HG02943 (cell line): Measurements from ENCODE around the gene CNKSR3.
A peak's percentile ranks its signal among the peaks of the same experiment; 100 is the strongest.

Experiments used
- ATAC-seq: cut with Tn5 transposase; IDR thresholded peaks from one replicate; pipeline ENCODE4 v1.9.1; 2021; ENCODE audit warnings: mild to moderate bottlenecking, low read depth, moderate library complexity; ENCODE audit not compliant: unreplicated experiment

Gene CNKSR3

DNA sequence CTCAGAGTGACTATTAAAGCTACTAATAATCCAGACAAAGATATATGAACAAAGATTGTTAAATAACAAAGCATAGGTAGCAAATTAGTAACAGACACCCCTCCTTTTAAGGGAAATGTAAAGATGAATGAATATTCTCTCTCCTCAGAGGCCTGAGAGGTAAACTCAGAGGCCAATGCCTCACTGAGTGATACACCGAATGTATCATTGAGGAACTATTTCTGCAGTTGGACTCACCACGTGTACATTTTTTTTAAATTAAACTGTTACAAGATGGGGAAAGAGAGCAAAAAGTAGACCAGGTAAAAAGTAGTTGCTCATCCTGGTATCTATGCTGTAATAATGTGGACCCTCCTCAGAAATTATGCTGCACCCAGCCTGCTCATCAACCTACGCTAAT, 81.6 kb downstream of the CNKSR3 start:
- no peak for ATAC-seq

GRCh38 chr6:154427446-154427845, 83.0 kb downstream of the CNKSR3 start:
- ATAC-seq = no peak

DNA sequence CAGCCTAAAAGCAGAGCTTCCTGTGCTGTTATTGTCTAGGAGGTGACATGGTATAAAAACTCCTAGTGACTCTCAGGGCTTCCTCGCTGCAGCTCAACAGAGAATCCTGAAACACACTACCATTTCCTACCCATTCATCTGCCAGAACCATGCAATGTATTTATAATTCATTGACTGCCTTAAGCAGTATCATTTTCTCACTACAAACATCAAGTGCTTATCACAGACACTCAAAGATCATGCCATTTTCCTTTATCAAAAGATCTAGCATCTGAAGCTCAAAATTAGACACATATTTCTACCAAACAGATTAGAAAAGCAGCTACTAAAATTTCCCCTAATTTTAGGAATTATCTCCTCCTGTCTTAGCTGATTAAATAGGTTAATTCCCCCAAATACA, 83.5 kb downstream of the CNKSR3 start:
- no peak for ATAC-seq

DNA sequence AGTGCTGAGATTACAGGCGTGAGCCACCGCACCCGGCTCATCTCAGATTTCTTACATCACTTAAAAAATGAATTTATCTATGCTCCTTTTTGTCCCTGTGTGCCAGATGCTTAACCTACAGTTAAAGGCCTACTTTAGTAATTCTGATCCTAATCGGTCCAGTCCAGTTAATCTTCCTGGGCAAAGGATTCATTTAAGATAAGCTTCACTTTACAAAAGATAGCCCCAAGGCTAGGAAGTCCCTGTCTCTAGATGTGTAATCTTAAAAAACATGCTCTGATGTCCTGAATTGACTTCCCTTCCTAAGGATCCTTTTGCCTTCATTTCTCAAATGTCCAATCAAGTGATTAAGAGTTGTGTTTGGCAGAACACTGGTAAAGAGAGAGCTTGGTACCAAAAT, 85.5 kb downstream of the CNKSR3 start:
- no peak for ATAC-seq

- peak; percentile 89 for ATAC-seq
Measured at GRCh38 chr6:154414021-154414813, 96.3 kb downstream of the CNKSR3 start.

DNA sequence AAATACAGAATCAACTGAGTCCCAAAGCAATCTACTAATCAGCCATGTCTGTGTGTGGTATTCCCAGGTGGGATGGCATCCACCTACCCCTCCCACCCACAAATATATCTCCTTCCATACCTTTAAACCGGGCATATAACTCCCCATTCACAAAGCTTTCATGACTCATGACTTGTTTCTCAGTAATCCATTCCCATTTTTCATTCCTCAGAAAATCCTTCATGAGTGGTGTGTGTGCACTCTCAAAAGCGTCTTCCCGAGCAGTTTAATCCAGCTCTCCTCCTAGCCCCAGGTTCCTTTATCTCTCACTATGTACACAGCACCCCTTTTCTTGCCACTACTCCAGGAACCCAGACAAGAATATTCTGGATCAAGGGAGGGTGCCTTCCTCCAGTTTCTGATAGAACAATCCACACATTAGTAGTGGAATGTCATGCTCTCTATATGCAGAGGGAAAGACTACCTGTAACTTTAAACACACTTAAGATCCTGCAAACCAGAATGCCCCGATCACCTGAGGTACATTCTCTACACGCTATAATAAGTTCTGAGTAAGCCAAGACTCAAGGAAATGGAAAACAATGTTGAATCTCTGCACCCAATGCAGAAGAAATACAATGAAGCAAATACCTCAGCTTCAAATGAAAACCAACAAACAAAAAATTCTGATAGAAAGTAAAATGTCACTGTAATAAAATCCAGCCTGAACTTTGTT, 98.2 kb downstream of the CNKSR3 start:
- ATAC-seq = no peak

DNA sequence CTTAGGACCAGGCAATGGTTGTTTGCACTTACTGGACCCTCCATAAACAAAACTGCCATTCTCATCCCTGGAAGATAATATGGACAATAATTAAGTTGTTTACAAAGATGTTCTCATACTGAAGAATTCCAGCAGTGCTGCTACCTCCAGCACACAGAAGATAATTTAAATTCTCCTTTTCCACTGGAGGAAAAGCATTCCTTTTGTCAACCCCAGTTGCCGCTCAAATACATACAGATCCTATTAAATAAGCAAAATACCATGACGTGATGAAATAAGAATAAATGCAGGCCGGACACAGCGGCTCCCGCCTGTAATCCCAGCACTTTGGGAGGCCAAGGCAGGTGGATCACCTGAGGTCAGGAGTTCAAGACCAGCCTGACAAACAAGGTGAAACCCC, 99.4 kb downstream of the CNKSR3 start:
- ATAC-seq = no peak

DNA sequence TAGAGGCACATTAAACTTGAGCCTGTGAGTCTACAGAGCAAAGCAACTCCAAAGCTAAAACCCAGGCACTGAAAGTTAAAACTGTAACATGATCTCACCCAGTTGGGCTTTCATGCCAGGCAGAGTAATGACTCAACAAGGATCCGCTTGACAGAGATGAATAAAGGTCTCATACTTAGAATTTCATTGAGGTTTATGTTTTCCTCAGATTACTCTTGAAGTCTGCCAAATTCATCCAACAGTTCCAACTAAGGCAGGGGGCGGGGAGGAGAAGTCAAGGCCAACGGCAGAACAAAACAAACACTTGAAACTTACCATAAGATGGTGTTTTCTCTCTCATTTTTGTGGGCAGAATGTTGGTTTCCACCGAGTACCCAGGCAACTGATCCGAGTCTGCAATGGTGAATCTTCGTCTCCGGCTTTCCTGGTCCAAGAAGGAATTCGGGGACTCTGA, 99.8 kb downstream of the CNKSR3 start:
- no peak for ATAC-seq

DNA sequence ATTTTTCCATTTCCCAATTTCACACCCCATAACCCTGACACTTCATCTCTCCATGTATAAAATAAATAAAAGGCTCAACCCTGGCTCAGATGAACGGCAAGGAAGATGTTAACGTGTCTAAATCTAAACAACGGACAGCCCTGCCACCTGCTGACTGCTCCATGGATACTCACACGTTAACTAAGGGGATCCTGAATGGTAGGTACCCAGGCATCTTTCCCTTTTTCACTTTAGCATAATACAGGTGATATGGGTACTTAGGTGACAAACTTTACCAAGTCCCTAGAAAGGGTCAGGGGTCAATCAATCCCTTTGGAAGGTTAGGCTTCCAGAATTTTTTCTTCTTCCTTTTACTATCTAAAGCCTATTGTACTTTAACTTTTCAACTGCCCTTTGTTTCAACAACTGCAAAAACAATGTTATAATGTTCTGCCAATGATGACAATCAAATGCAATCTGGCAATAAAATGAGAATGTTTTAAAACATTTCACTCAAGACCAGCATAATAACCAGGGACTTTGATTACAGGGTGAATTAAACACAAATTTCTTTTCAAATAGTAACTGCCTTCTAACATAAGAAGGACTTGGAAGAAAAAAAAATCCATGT, 101.5 kb downstream of the CNKSR3 start:
- ATAC-seq = no peak

DNA sequence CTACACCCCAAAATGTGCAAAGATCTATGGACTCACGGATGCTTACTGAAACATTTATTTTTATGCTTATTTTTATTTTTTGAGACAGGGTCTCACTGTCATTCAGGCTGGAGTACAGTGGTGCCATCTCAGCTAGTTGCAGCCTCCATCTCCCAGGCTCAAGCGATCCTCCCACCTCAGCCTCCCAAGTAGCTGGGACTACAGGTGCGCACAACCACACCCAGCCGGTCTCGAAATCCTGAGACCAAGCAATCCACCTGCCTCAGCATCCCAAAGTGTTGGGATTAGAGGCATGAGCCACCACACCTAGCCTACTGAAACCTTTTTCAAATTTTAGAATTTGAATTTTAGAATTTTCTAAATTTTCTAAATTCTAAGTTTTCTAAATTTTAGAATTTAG, 103.0 kb downstream of the CNKSR3 start:
- ATAC-seq = no peak

- no peak for ATAC-seq
Measured at GRCh38 chr6:154406869-154407268, 103.6 kb downstream of the CNKSR3 start.

GRCh38 chr6:154406301-154406700, 104.2 kb downstream of the CNKSR3 start:
- ATAC-seq = no peak

- ATAC-seq = no peak
Measured at GRCh38 chr6:154404791-154405400, 105.6 kb downstream of the CNKSR3 start.

- no peak for ATAC-seq
Measured at GRCh38 chr6:154403788-154404187, 106.7 kb downstream of the CNKSR3 start.

- ATAC-seq = no peak
Measured at GRCh38 chr6:154402081-154402780, 108.3 kb downstream of the CNKSR3 start.

DNA sequence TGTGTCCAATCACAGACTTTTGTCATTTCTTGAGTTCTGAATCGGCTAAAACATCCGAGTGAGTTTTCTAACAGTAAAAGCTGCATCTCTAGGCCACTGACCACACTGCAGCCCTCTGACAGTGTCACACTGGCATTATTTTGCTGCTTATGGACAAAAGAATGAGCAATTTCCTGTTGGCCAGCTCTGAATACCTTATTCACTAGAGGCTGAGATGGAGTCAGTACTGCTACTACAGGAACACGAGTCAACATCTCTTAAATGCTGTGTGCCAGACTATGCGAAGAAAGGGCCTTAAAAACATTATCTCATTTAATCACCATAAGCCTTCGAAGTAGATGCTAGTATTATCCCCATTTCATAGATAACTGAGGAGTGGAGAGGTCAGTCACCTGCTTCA, 111.4 kb downstream of the CNKSR3 start:
- no peak for ATAC-seq

DNA sequence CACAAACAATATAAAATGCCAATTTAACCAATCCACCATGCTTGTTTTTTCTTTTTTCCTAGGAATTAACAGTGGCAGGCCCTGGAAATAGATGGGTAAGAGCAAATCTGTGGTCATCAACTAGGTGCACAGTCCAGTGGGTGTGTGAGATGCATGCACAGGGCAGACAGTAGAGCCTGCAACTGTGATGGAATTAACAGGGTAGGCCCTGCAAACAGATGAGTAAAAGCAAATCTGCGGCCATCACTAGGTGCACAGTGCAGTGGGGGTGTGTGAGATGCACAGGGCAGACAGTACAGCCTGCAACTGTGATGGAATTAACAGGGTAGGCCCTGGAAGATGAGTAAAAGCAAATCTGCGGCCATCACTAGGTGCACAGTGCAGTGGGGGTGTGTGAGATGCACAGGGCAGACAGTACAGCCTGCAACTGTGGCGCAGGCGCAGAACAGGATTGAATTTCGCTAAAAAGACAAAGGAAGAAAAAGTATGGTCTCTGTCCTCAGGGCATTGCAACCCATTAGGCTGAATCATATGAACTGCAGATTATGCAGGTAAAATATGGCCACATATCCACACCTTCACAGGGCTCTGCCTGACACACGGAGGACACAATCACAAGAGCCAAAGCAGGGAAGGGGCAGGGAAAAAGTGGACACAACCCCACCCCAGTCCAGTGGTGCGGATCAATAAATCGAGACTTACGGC, 112.8 kb downstream of the CNKSR3 start:
- no peak for ATAC-seq

DNA sequence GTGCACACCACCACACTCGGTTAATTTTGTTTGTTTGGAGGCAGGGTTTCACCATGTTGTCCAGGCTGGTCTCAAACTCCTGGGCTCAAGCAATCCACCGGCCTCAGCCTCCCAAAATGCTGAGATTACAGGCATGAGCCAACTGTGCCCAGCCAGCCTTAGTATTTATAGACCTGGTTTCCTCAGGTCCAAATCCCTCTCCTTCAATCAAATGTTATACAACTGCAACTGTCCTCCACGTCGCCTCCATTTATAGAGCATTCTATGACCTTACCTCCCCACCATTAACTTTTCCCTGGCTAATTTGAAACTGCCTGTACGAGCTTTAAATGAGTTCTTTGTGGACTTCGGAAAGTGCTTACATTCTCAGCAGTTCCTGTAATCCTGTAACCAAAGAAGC, 114.6 kb downstream of the CNKSR3 start:
- ATAC-seq = no peak

- no peak for ATAC-seq
Measured at GRCh38 chr6:154395316-154395715, 115.2 kb downstream of the CNKSR3 start.

GRCh38 chr6:154394571-154394970, 115.9 kb downstream of the CNKSR3 start:
- ATAC-seq = no peak
